Lower lobe of right lung (tissue), 2 donors: ENCODE measurements around the gene ZIC1. TPM values are rescaled to one million over a fixed set of nuclear protein-coding genes. Genes with fewer than 3 reads are reported as not detected.

Experiments
- ATAC-seq, 2 donors: fragments of 200-7000 bp; cut with Tn5 transposase; one replicate each; pipeline ENCODE4 v1.9.1; 2020 to 2022; ENCODE audit warnings: mild to moderate bottlenecking in 2 of 2, moderate library complexity in 2 of 2
- DNase-seq: peaks from one replicate; pipeline ENCODE4 v3.0.0-alpha.2; 2020
- H3K27ac ChIP-seq: fragments of 200-600 bp; one replicate; pipeline ENCODE4 v1.8.0; 2022
- H3K27me3 ChIP-seq: fragments of 200-600 bp; one replicate; pipeline ENCODE4 v1.8.0; 2022; ENCODE audit warnings: low read depth
- H3K36me3 ChIP-seq: fragments of 200-600 bp; one replicate; pipeline ENCODE4 v1.8.0; 2022; ENCODE audit warnings: mild to moderate bottlenecking
- H3K4me1 ChIP-seq: fragments of 200-600 bp; one replicate; pipeline ENCODE4 v1.8.0; 2022
- H3K4me3 ChIP-seq: fragments of 200-600 bp; one replicate; pipeline ENCODE4 v1.8.0; 2022; ENCODE audit warnings: mild to moderate bottlenecking
- H3K9me3 ChIP-seq: fragments of 200-600 bp; one replicate; pipeline ENCODE4 v1.8.0; 2022
- CTCF ChIP-seq: fragments of 200-600 bp; IDR thresholded peaks from one replicate; pipeline ENCODE4 v1.8.0; 2022; ENCODE audit warnings: antibody characterized with exemption, mild to moderate bottlenecking
- intact Hi-C: fragments of 100-400 bp; cut with DNase I; formaldehyde crosslinking; loops from one replicate; pipeline ENCODE4 v1.11.0; 2022
- total RNA-seq: library from RNA; stranded (reverse); fragmentation: NEBNext Ultra II Directional; extraction: Animal tissue kit (Norgen Biotek cat#: 25700); gene quantifications from one replicate; pipeline ENCODE4 v1.2.1, GENCODE V29; 2021
- donor health status: DM: no; HTN: yes; CAD: no; lungs with severe emphysema.

The ZIC1 gene
- total RNA-seq, 1 donor from 2014 or later: not detected

GRCh38 chr3:147417551-147418295 lies 8.6 kb downstream of the ZIC1 start:
- ATAC-seq: no peak
- Histone ChIP-seq H3K27me3 (peaks cover 98% of the 10 kb centered on the region), H3K27ac (no peak overlapping the region), H3K9me3 (no peaks in the 10 kb centered on the region), H3K4me3 (no peak overlapping the region), H3K4me1 (peaks cover 21% of the 10 kb centered on the region), H3K36me3 (no peaks in the 10 kb centered on the region)
- intact Hi-C loops: no loop called here
- DNase-seq: no peak
- no peak for TF ChIP-seq CTCF

DNA sequence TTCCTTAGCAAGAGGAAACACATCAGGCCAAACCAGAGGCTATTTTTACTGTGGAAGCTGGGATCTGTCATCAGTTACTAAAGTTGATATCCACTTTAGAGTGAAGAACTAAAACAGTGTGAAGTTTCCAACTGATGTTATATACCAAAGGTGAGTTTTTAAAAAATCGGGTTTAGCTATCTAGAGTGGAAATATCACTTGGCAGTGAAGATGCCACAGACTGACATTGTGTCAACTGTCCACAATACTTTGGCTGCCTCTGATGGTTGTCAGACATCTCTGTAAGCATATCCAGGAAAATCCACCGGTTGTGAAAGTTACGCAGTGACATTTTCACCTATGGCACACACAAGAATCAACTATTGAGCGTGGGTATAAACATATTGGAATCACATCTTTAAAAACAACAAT lies 9.2 kb downstream of the ZIC1 start:
- Histone ChIP-seq H3K4me1 (peaks cover 15% of the 10 kb centered on the region), H3K27me3 (peaks cover 98% of the 10 kb centered on the region), H3K36me3 (no peaks in the 10 kb centered on the region), H3K4me3 (no peak overlapping the region), H3K27ac (no peak overlapping the region), H3K9me3 (no peaks in the 10 kb centered on the region)
- ATAC-seq (no peak), DNase-seq (no peak)
- intact Hi-C loops: no loop called here
- no peak for TF ChIP-seq CTCF

DNA sequence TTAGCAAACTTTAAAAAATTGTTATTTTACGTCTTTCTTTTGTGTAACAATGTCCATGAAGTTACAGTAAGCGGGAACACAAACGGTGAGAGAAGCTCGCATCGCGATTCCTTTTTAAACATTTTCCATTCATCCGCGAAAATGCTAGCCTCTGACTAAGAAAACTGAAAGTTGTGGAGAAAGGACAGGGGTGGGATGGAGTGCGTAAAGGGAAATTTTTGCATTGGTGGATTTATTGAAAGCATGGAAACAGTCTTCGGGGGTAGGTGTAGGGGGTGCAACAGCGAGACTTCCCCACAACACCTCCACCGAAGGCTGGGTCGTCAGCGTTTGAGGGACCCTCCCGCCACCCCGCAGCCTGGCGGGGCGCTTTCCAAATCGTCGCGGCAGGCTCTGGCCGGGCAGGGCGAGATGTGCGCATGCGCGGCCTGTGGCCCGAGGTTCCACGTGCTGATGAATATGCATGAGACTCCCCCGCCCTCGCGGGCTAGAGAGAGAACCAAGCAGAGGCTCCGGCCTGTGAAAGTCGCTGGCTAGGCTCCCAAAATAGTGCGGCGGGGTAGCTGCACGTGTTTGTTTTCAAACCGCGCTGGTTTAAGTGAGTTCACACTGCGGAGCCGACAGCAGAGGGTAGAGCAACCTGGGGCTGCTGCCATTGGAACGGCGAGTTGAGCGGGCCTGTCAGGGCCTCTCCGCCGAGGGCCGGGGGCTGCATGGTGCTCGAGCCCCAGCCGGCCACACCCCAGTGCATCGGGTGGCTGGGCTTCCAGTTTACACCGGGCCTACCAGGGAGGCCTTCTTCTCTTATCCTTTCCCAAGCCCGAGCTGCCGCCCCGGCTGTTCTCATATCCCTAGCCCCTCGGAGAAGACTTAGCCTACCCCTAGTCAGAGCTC lies 9.9 kb downstream of the ZIC1 start:
- H3K4me3 ChIP-seq: peak overlapping the region; percentile 30
- no peaks in the 10 kb centered on the region for H3K9me3 ChIP-seq
- DNase-seq (no peak), ATAC-seq (peak; percentile 11 to 35)
- no peak for TF ChIP-seq CTCF
- H3K27ac ChIP-seq: no peak overlapping the region
- intact Hi-C loops: no loop called here
- peaks cover 99% of the 10 kb centered on the region for H3K27me3 ChIP-seq
- H3K4me1 ChIP-seq: peaks cover 15% of the 10 kb centered on the region
- no peaks in the 10 kb centered on the region for H3K36me3 ChIP-seq

- Histone ChIP-seq H3K4me3 (no peak overlapping the region), H3K9me3 (no peaks in the 10 kb centered on the region), H3K27me3 (peaks cover 99% of the 10 kb centered on the region), H3K4me1 (peaks cover 15% of the 10 kb centered on the region), H3K36me3 (no peaks in the 10 kb centered on the region), H3K27ac (no peak overlapping the region)
- no peak for ATAC-seq
- no peak for DNase-seq
- intact Hi-C loops: no loop called here
- no peak for TF ChIP-seq CTCF
Observed at GRCh38 chr3:147419781-147420224, 10.6 kb downstream of the ZIC1 start.

DNA sequence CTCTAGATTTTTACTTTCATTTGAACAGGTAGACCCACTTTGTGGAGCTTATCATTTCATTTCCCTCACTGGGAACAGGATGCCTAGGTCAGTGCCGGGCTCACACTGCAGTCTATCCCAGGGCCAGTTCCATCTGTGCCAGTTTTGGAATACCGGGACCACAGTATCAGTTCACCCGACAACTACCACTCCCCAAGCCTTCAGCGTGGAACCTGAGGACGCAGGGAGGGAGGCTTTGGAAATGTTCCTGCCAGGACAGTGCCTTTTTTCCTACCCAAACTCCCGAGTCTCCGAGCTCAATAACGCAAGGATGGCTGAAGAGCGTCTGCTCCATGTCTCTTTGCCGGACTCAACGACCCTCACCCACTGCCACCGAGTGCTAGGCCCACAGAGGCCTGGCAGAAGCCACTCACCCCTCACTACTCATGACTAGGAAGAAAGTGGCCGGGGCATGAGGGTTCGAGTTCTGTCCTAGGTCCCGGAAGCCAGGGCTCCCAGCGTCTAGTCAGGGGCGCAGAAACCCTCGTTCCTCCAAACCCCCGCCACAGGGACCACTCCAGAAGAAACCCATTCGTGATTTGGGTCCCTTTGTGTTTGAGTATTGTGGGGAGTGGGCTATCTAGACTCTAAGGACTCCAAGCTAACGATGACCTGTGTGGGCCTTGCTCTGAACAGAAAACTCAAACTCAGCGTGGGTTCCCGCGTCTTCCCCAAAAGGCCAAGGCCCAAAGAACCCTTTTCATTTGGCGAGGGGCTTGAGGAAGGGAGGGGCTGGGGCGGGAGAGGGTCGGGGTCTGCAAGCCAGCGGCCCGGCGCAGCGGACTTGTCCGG lies 11.4 kb downstream of the ZIC1 start:
- DNase-seq (no peak), ATAC-seq (no peak)
- TF ChIP-seq CTCF: no peak
- Histone ChIP-seq H3K36me3 (no peaks in the 10 kb centered on the region), H3K9me3 (no peaks in the 10 kb centered on the region), H3K4me1 (peaks cover 15% of the 10 kb centered on the region), H3K27ac (no peak overlapping the region), H3K4me3 (no peak overlapping the region), H3K27me3 (peaks cover 97% of the 10 kb centered on the region)
- intact Hi-C loops: no loop called here
